Kasumi-1 (cell line): Measurements from ENCODE around the gene PPP2R5B.
"Not testable (repeated sequence)": the region's sequence is repeated elsewhere in the genome, so short reads cannot be mapped to it uniquely, and the experiment has no call there.

Source experiments
- DNase-seq, 2 experiments: peaks; one replicate each; lab custom pipeline; 2025; lab: John Stamatoyannopoulos, UW

Gene PPP2R5B

GRCh38 chr11:64976651-64977050 is 52.2 kb downstream of the PPP2R5B start:
- no peak for DNase-seq

DNA sequence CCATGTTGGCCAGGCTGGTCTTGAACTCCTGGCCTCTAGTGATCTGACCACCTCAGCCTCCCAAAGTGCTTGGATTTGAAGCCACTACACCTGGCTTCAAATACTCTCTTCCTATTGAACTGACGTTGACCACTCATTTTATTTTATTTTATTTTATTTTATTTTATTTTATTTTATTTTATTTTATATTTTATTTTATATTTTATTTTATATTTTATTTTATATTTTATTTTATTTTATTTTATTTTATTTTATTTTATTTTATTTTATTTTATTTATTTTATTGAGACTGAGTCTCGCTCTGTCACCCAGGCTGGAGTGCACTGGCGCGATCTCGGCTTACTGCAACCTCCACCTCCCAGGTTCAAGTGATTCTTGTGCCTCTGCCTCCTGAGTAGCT is 58.9 kb downstream of the PPP2R5B start:
- not testable (repeated sequence) for DNase-seq
